Measurements from ENCODE around the gene ARID3B. TPM values are rescaled to one million over a fixed set of nuclear protein-coding genes. Genes with fewer than 3 reads are reported as not detected.

The ARID3B gene
- total and polyA plus RNA-seq, 5 donors from 2014 or later: 9.7 to 63.5 (median 11.1) TPM

GRCh38 chr15:74642734-74643664 lies 102.0 kb downstream of the ARID3B start:
- Histone ChIP-seq H3K4me1 (ENCODE audit: control insufficient read depth, insufficient read depth, low read length, poor library complexity, severe bottlenecking) (no peaks in the 10 kb centered on the region), H3K27me3 (ENCODE audit: control insufficient read depth, insufficient read depth, low read length) (no peaks in the 10 kb centered on the region), H3K9me3 (ENCODE audit: control insufficient read depth in 2 of 2, low read length in 2 of 2) (no peaks in the 10 kb centered on the region), H3K36me3 (ENCODE audit: control insufficient read depth, insufficient read depth, low read length) (peaks cover 37% of the 10 kb centered on the region), H3K27ac (ENCODE audit: insufficient read depth, low read length, poor library complexity, severe bottlenecking) (no peak overlapping the region), H3K4me3 (ENCODE audit: low read depth, low read length) (no peak overlapping the region)
- H3K4me1 Mint-ChIP-seq: peaks cover 5 to 17% (median 14%) of the 10 kb centered on the region in 4 donors
- DNase-seq (no peak), ATAC-seq (ENCODE audit: low read depth in 2 of 2) (no peak)
- H3K36me3 Mint-ChIP-seq: peaks cover 16% of the 10 kb centered on the region
- no peak overlapping the region for H3K4me3 Mint-ChIP-seq
- H3K9me3 Mint-ChIP-seq: no peaks in the 10 kb centered on the region
- peak overlapping the region; percentile 38 to 81 (median 46) for H3K27ac Mint-ChIP-seq
- no peaks in the 10 kb centered on the region for H3K27me3 Mint-ChIP-seq

- DNase-seq (no peak), ATAC-seq (ENCODE audit: low read depth in 2 of 2) (no peak)
- Mint-ChIP-seq H3K4me1 (peaks cover 5 to 17% (median 14%) of the 10 kb centered on the region in 4 donors), H3K27ac (peak overlapping the region; percentile 6 to 81 (median 38)), H3K9me3 (no peaks in the 10 kb centered on the region), H3K27me3 (no peaks in the 10 kb centered on the region), H3K4me3 (no peak overlapping the region), H3K36me3 (peaks cover 14% of the 10 kb centered on the region)
- H3K4me3 ChIP-seq (ENCODE audit: low read depth, low read length): no peak overlapping the region
- no peak overlapping the region for H3K27ac ChIP-seq (ENCODE audit: insufficient read depth, low read length, poor library complexity, severe bottlenecking)
- H3K27me3 ChIP-seq (ENCODE audit: control insufficient read depth, insufficient read depth, low read length): no peaks in the 10 kb centered on the region
- H3K9me3 ChIP-seq (ENCODE audit: control insufficient read depth in 2 of 2, low read length in 2 of 2): no peaks in the 10 kb centered on the region
- peaks cover 30% of the 10 kb centered on the region for H3K36me3 ChIP-seq (ENCODE audit: control insufficient read depth, insufficient read depth, low read length)
- no peaks in the 10 kb centered on the region for H3K4me1 ChIP-seq (ENCODE audit: control insufficient read depth, insufficient read depth, low read length, poor library complexity, severe bottlenecking)
Observed at GRCh38 chr15:74643665-74644204, 102.7 kb downstream of the ARID3B start.

DNA sequence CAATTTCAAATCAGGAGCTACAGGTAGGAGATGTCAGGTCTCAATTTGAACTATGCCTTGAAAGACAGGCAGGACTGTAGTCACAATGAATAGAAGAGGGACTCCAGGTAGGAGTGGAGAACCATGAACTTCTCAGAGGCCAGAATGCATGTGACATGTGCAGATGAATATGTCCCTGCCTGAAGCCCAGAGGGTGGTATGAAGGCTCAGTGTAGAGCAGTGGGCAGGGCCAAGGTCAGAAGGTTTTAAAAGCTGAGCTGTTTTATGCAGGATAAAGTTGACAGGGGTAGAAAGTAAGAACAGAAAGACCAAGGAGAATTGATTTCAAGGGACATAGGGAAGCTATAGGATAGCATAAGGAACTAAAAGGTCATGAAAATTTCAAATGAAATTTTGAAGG lies 105.5 kb downstream of the ARID3B start:
- ATAC-seq (ENCODE audit: low read depth in 2 of 2) (no peak), DNase-seq (no peak)
- no peaks in the 10 kb centered on the region for H3K27me3 ChIP-seq (ENCODE audit: control insufficient read depth, insufficient read depth, low read length)
- H3K4me1 Mint-ChIP-seq: peaks cover 8 to 24% (median 15%) of the 10 kb centered on the region in 4 donors
- H3K27ac ChIP-seq (ENCODE audit: insufficient read depth, low read length, poor library complexity, severe bottlenecking): no peak overlapping the region
- peaks cover 4% of the 10 kb centered on the region for H3K36me3 Mint-ChIP-seq
- H3K27me3 Mint-ChIP-seq: no peaks in the 10 kb centered on the region
- no peak overlapping the region for H3K4me3 ChIP-seq (ENCODE audit: low read depth, low read length)
- H3K27ac Mint-ChIP-seq: peak overlapping the region in 2 of 3 donors; percentile 26 to 66
- H3K9me3 Mint-ChIP-seq: no peaks in the 10 kb centered on the region
- H3K4me1 ChIP-seq (ENCODE audit: control insufficient read depth, insufficient read depth, low read length, poor library complexity, severe bottlenecking): no peaks in the 10 kb centered on the region
- H3K4me3 Mint-ChIP-seq: no peak overlapping the region
- H3K36me3 ChIP-seq (ENCODE audit: control insufficient read depth, insufficient read depth, low read length): peaks cover 14% of the 10 kb centered on the region
- H3K9me3 ChIP-seq (ENCODE audit: control insufficient read depth in 2 of 2, low read length in 2 of 2): no peaks in the 10 kb centered on the region

Other genes starting within 250 kb of the ARID3B start
- not detected for gene CYP11A1, start 173.6 kb upstream of the ARID3B start, total RNA-seq
- gene CYP11A1, start 173.6 kb upstream of the ARID3B start, polyA plus RNA-seq: not detected
- 5.0 TPM for gene SEMA7A, start 107.3 kb upstream of the ARID3B start, total RNA-seq
- gene SEMA7A, start 107.3 kb upstream of the ARID3B start, polyA plus RNA-seq: under 1 TPM in 3 of 4 donors, not detected in 1; 0.09 to 0.39 (median 0.11) TPM
- gene UBL7, start 80.1 kb upstream of the ARID3B start, total RNA-seq: 30.9 TPM
- 100 to 1,000 TPM; 123 to 177 (median 144) TPM for gene UBL7, start 80.1 kb upstream of the ARID3B start, polyA plus RNA-seq
- gene CLK3, start 74.6 kb downstream of the ARID3B start, total RNA-seq: 289 TPM
- 10 to 100 TPM; 58.4 to 79.7 (median 75.0) TPM for gene CLK3, start 74.6 kb downstream of the ARID3B start, polyA plus RNA-seq
- 22.3 TPM for gene EDC3, start 154.8 kb downstream of the ARID3B start, total RNA-seq
- 10 to 100 TPM; 22.2 to 30.2 (median 26.8) TPM for gene EDC3, start 154.8 kb downstream of the ARID3B start, polyA plus RNA-seq
- not detected for gene CYP1A1, start 184.3 kb downstream of the ARID3B start, total RNA-seq
- not detected for gene CYP1A1, start 184.3 kb downstream of the ARID3B start, polyA plus RNA-seq
- not detected for gene CYP1A2, start 207.6 kb downstream of the ARID3B start, total RNA-seq
- gene CYP1A2, start 207.6 kb downstream of the ARID3B start, polyA plus RNA-seq: not detected
- 257 TPM for gene CSK, start 240.9 kb downstream of the ARID3B start, total RNA-seq
- 100 to 1,000 TPM; 131 to 151 (median 141) TPM for gene CSK, start 240.9 kb downstream of the ARID3B start, polyA plus RNA-seq

Data from CD4-positive, CD25-positive, alpha-beta regulatory T cell (primary cell).